Nephron (organoid): Measurements from ENCODE around the gene DPP6.

Source experiments
- H3K27ac Mint-ChIP-seq, 3 experiments: 2 replicates each; pipeline ENCODE4 v1.8.0; 2020; ENCODE audit warnings: mixed read lengths in 3 of 3, mild to moderate bottlenecking in 2 of 3, moderate library complexity in 1 of 3
- H3K27me3 Mint-ChIP-seq: 2 replicates; pipeline ENCODE4 v1.8.0; 2021; ENCODE audit warnings: low read depth, mild to moderate bottlenecking, moderate library complexity, mixed read lengths
- H3K36me3 Mint-ChIP-seq: 2 replicates; pipeline ENCODE4 v1.8.0; 2020; ENCODE audit warnings: low read depth, mixed read lengths
- H3K4me1 Mint-ChIP-seq: 2 replicates; pipeline ENCODE4 v1.8.0; 2020; ENCODE audit warnings: mixed read lengths
- H3K4me3 Mint-ChIP-seq, 3 experiments: 2 replicates each; pipeline ENCODE4 v1.8.0; 2020; ENCODE audit warnings: mild to moderate bottlenecking in 3 of 3, mixed read lengths in 3 of 3, moderate library complexity in 2 of 3
- H3K9me3 Mint-ChIP-seq: 2 replicates; pipeline ENCODE4 v1.8.0; 2020; ENCODE audit warnings: mixed read lengths
- TF ChIP-seq, protein P1 (sequence below), 3 experiments: fragments of 200-600 bp; sonication (generic); IDR thresholded peaks; one replicate each; pipeline ENCODE4 v1.5.0; 2021; ENCODE audit warnings: antibody characterized with exemption in 3 of 3; ENCODE audit not compliant: unreplicated experiment in 3 of 3

Gene DPP6

DNA sequence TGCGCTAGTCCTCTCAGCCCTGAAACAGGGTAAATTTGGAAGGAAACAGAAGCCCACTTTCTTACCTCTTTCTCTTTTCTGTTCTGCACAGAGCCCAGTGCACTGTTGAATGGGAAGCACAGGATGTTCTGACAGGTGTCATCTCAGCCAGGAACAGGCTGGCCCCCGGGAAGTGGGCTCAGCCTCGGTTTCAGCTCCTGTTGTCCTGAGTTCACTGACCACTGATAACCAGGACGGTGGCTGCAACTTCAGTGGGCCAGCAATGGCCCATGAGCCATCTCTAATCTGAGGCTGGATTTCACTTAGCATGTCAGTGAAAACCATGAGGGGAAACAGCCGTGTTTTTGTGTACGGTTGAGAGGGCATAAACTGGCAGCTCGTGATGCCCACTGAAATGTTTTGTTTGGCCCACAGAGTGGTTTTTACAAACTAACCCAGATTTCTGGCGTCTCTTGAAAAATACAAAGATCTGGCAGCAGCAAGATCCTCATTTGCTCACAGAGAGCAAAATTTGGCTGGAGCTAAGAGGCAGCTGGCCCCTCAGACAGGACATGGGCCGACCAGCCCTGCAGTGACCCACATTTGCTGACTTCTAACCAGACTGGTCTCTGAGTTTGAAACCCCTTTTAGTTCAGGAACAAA is 494.9 kb downstream of the DPP6 start:
- Mint-ChIP-seq H3K36me3 (no peaks in the 10 kb centered on the region), H3K27me3 (no peaks in the 10 kb centered on the region), H3K9me3 (no peaks in the 10 kb centered on the region), H3K4me3 (no peak overlapping the region), H3K27ac (no peak overlapping the region), H3K4me1 (no peaks in the 10 kb centered on the region)
- TF ChIP-seq, protein P1, sequence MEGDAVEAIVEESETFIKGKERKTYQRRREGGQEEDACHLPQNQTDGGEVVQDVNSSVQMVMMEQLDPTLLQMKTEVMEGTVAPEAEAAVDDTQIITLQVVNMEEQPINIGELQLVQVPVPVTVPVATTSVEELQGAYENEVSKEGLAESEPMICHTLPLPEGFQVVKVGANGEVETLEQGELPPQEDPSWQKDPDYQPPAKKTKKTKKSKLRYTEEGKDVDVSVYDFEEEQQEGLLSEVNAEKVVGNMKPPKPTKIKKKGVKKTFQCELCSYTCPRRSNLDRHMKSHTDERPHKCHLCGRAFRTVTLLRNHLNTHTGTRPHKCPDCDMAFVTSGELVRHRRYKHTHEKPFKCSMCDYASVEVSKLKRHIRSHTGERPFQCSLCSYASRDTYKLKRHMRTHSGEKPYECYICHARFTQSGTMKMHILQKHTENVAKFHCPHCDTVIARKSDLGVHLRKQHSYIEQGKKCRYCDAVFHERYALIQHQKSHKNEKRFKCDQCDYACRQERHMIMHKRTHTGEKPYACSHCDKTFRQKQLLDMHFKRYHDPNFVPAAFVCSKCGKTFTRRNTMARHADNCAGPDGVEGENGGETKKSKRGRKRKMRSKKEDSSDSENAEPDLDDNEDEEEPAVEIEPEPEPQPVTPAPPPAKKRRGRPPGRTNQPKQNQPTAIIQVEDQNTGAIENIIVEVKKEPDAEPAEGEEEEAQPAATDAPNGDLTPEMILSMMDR (IDR thresholded peaks at IDR 0.05; ENCODE audit: unreplicated experiment in 3 of 3) = no peak

DNA sequence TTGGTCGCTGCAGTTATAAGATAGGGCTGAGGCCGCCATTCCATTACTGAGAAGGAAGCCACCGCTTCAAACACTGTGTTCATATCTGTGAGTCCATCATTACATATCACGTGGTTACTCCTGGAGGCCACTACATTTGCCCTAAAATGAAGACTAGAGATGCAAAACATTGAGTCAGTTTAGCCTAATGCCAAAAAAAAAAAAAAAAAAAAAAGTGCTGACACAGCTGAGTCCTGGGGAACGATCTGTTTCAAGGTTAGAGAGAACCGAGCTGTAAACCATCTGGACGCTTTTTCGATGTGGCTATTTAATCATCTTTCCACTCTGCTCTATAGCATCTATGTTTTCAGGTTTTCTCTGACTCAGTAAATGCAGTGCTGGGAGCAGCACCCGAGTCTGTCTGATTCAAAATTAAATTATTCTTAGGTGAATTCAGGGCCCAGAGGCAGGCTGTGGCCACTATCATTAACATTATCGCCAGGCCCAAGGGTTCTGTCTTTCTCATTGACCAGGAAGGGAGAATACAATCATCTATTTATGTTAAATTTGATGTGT is 501.6 kb downstream of the DPP6 start:
- H3K27me3 Mint-ChIP-seq = no peaks in the 10 kb centered on the region
- H3K27ac Mint-ChIP-seq = no peak overlapping the region
- no peaks in the 10 kb centered on the region for H3K36me3 Mint-ChIP-seq
- no peaks in the 10 kb centered on the region for H3K4me1 Mint-ChIP-seq
- H3K4me3 Mint-ChIP-seq = no peak overlapping the region
- TF ChIP-seq, protein P1 (IDR thresholded peaks at IDR 0.05; ENCODE audit: unreplicated experiment in 3 of 3) = no peak
- no peaks in the 10 kb centered on the region for H3K9me3 Mint-ChIP-seq

DNA sequence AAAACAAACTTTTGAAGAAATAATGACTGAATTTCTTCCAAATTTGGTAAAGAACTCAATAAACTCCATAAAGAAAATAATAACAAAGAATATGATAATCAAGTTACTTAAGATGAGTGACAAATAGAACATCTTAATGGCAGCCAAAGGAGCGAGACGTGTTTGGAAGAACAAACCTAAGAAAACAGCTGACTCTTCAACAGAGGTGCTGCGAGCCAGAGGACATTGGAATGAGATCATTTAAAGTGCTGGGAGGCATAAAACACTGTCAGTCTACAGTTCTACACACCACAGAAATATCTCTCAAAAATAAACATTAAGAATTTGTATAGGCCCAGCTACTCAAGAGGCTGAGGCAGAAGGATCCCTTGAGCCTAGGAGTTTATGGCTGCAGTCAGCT is 507.3 kb downstream of the DPP6 start:
- Mint-ChIP-seq H3K9me3 (peaks cover 4% of the 10 kb centered on the region), H3K27ac (no peak overlapping the region), H3K4me3 (no peak overlapping the region), H3K36me3 (no peaks in the 10 kb centered on the region), H3K27me3 (no peaks in the 10 kb centered on the region), H3K4me1 (no peaks in the 10 kb centered on the region)
- TF ChIP-seq, protein P1 (IDR thresholded peaks at IDR 0.05; ENCODE audit: unreplicated experiment in 3 of 3) = no peak

DNA sequence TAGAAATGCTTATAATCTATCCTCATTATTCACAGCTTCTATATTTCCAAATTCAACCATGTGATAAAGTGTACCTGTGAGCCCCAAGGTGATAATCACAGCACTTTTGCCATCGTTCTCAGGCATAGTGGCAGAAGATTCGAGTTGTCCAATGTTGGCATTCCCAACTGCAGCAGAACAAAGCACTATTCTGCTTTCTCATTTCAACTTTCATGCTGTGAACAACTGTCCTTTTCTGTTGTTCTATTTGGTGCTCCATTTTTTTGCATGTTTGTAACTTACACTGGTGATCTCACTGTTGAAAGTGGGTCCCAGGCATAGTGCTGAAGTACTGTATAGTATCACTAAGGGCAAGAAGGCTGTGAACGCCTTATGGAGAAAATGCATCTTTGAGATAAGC is 512.5 kb downstream of the DPP6 start:
- no peaks in the 10 kb centered on the region for H3K9me3 Mint-ChIP-seq
- TF ChIP-seq, protein P1 (IDR thresholded peaks at IDR 0.05; ENCODE audit: unreplicated experiment in 3 of 3) = no peak

DNA sequence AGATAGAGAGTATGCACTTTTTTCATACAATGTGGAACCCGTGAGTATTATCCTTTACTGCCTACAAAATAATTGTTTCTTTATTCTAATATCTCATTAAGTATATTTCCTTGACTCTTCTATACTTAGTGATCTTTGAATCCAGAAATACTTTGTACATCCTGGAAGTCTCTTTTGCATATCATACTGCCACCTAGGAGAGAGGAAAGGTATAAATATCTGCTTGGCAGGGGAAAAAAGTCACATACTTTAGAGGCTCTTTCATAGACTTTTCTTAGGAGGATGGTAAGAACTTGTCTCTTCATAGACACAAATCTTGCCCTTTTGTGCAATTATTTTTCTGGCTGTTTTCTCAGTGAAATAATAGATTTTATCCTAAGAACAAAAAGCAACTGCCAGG is 514.7 kb downstream of the DPP6 start:
- Mint-ChIP-seq H3K27ac (peak overlapping the region in 1 of 3 experiments; percentile 1), H3K36me3 (no peaks in the 10 kb centered on the region), H3K27me3 (no peaks in the 10 kb centered on the region), H3K4me1 (peaks cover 7% of the 10 kb centered on the region), H3K9me3 (no peaks in the 10 kb centered on the region), H3K4me3 (no peak overlapping the region)
- TF ChIP-seq, protein P1 (IDR thresholded peaks at IDR 0.05; ENCODE audit: unreplicated experiment in 3 of 3) = peak in 2 of 3 experiments; percentile 35 to 37

More for the DNA sequence above, 512.5 kb downstream of the DPP6 start:
- Mint-ChIP-seq H3K4me1 (peaks cover 7% of the 10 kb centered on the region), H3K27ac (no peak overlapping the region), H3K36me3 (no peaks in the 10 kb centered on the region), H3K27me3 (no peaks in the 10 kb centered on the region), H3K4me3 (no peak overlapping the region)

DNA sequence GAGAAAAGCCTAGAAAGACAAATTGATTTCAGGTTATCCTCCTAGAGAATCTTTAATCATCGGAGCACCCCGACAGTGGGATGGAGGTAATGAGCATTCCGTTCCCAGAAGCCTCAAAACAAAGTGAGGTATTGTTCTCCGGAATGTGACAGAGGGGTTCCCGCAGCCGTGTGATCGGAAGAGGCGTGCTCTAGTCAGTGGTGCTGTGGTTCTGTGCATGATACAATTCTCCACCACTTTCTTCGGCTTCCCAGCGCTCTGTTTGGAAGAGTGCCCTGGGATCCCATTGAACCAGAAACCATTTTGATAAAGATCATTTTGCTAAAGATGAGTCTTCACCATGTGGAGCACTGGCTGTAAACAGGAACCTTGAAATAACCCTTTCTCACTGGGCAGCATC is 516.1 kb downstream of the DPP6 start:
- Mint-ChIP-seq H3K27me3 (no peaks in the 10 kb centered on the region), H3K36me3 (no peaks in the 10 kb centered on the region), H3K27ac (no peak overlapping the region), H3K4me1 (peaks cover 7% of the 10 kb centered on the region), H3K4me3 (no peak overlapping the region), H3K9me3 (no peaks in the 10 kb centered on the region)
- TF ChIP-seq, protein P1 (IDR thresholded peaks at IDR 0.05; ENCODE audit: unreplicated experiment in 3 of 3) = no peak
